KBM-7 (cell line): ENCODE data around the gene ART4.

Experiments
- DNase-seq: peaks from one replicate; pipeline ENCODE4 v3.0.0-alpha.2; 2015
- in situ Hi-C: fragments of 300-500 bp; cut with MboI; formaldehyde crosslinking; loops from 2 replicates; pipeline ENCODE4 v1.14.3; 2020; ENCODE audit warnings: low sequenced_read_pairs, low pct_unique_long_range_greater_than_20kb, mixed read lengths

The ART4 gene, protein sequence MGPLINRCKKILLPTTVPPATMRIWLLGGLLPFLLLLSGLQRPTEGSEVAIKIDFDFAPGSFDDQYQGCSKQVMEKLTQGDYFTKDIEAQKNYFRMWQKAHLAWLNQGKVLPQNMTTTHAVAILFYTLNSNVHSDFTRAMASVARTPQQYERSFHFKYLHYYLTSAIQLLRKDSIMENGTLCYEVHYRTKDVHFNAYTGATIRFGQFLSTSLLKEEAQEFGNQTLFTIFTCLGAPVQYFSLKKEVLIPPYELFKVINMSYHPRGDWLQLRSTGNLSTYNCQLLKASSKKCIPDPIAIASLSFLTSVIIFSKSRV

DNA sequence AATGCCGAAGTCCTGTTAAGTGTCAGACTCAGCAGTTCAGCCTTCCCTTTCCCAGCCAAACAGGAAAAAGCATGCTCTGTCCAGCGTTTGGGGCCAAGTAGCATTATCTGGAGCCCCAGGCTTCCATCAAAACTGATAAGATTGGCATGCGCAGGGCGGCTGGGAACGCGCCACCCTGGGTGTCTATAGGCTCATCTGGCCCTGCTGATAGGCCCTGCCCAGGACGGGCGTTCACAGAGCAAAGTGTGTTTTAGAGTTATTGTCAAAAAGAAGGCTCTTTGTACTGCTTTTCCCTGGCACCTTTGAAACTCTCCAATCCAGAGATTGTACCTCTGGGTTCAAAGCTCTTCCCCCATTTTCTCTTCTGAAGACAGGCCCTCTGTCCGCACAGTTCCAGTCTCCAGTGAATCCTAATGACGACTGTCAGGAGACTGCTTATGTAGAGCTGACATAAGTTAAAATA lies at the start of gene ART4:
TSS of gene ART4 (minus strand) at position 102 of the 463 bp plus-strand sequence. CDS start 413 bp downstream, outside the sequence.
- in situ Hi-C loops, result no loop called here

DNA sequence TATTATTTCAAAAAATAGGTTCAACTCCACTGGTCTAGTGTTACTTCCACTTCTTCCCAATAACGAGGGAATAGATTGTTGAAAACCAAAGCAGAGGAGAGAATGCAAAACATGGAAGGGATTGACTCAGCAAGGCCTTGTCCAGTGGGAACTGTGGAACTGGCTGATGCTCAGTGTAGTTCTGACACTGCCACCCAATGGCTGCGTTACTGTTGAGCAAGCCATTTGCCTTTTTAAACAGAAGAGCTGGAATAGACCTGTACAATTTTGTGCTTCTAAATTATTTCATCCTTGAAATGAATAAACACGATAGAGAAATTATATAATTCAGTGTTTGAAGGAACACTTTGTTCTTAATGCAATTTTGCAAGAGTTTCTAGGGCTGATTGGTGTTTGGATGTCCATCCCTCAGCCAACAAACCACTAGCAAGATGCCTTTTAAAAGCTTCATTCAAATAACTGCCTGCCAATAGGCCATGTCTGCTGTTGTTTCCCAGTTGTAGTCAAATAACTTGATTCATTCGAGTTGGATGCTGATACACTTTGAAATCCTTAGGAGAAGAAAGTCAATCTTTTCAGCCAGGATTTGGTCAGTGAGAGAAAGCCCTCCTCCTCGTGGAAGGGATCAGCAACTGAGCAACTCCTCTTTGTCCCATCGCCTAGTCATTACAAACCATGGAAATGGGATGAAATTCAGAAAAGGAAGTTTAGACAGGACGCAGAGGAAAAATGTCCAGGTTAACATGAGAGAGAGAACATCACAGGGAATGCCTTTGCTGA lies 49.6 kb upstream of the ART4 start:
- DNase-seq, result no peak
- in situ Hi-C loops, result no loop called here

More for the DNA sequence above, at the start of gene ART4:
- DNase-seq, result no peak

DNA sequence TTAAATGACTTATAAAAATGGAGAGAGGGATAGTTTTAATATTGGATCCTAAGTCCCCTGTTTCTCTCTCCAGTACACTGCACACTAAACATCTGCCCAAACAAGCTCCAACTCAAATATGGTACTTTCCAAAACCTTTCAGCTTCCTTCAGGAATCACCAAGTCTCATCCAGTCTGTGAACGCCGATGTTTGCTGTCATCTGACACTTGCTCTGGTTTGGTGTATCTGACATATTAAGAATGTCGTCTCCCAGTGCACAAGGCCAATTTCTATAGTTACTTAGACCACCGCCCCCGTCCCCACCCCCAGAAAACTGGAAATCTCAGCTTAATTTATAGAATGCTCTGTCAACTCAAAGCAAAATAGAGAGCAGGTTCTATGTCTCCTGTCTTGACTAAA lies 47.4 kb upstream of the ART4 start:
- in situ Hi-C loops, result no loop called here

DNA sequence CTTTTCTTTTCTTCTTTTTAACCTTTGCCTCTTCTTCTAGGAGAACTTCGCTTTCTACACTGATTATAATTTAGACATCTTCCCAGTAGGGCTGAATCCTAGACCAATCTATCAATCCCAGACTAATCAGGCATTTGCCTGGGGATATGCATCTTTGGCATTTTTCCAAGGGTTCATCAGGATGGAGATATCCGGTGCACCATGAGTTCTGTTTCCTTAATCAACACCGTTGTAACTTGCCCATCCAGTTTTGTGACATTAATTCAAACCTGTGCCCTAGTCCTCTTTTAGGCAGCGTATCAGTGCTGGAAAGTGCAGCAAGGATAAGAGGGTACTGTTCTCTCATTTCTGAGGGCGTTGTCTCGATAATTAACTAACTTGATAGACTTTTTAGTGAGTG lies 42.9 kb upstream of the ART4 start:
- in situ Hi-C loops, result no loop called here
- no peak for DNase-seq

More for the DNA sequence above, 47.4 kb upstream of the ART4 start:
- DNase-seq, result no peak

DNA sequence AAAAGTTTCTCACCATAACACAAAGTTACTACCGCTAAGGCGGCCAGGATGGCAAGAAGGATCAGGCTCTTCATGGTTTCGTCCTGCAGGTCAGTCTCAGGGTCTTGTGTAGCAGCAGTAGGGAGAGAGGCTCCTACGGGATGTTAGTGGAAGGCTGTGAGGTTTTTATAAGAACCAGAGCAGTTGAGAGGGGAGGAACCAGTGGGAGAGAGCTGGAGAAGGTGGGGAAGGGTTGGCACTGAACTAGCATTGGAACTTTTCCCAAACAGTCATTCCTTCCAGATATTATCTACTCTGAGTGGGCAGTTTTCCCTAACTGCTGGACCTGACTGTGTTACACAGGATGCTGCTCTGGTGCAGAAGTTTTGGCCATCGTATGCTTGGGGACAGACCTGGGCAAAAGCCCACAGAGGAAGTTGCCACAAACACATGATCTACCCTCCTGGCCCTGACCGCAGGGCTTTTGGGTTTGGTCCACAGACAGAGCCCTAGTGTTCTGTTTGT lies 42.4 kb upstream of the ART4 start, which contains the start of gene MGP:
TSS of gene MGP (minus strand) at position 137 of the 504 bp plus-strand sequence. CDS start at position 74, 63 bp downstream.
- in situ Hi-C loops, result no loop called here
- DNase-seq, result no peak

DNA sequence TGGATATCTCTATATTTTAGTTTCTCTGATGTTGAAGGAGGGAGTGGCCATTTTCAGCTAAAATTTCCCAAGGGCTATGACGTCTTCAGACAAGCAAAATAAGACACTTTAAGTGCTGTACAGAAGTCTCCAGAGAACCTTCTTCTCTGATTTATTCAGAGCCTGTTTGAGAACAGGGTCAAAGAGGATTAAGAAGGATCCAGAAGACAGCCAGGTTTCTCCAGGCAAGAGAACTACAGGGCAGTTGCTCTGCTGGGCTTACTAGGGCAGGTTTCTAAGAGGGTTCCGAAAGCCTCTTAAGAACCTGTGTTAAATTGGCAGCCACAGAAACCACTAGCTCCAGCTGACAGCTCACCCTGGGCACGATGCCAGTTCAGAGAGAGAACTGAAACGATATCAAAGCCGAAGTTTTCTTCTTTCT lies 41.1 kb upstream of the ART4 start:
- peak; percentile 86 for DNase-seq
- in situ Hi-C loops, result no loop called here

DNA sequence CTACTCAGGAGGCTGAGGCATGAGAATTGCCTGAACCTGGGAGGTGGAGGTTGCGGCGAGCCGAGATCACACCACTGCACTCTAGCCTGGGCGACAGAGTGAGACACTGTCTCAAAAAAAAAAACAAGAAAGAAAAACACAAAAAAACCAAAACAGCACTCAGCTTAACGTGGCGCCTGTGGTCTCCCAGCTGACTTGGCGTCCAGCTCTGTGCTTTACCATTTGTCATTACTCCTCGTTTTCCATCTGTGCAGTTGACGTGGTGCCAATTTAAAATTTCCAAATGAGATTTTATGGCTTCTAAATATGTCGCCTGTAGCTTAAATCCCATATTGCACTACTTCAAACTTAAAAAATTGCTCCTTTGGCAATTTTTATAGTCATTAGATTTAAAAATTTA lies 40.4 kb upstream of the ART4 start:
- in situ Hi-C loops, result no loop called here
- no peak for DNase-seq

DNA sequence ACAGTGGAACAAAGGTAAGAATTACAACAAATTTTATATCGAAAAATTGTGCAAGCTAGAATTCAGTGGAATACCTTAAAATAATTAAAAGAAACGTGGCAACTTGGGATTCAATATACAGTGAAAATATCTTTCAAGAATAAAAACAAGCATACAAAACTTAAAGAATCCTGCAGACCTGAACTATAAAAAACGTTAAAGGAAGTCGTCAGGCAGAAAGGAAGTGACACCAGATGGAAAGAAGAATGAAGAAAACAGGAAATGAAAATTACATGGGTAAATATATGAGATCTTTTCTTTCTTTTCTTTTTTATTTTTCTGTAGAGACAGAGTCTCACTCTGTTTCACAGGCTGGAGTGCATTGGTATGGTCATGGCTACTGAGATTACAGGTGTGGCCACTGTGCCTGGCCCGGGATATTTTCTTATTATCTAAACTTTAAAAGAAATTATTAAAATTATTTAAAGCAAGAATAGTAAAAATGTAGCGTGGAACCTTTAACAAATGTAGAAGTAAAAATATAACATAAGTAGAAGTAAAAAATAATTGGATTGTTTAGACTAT lies 37.6 kb upstream of the ART4 start:
- no peak for DNase-seq
- in situ Hi-C loops, result no loop called here

DNA sequence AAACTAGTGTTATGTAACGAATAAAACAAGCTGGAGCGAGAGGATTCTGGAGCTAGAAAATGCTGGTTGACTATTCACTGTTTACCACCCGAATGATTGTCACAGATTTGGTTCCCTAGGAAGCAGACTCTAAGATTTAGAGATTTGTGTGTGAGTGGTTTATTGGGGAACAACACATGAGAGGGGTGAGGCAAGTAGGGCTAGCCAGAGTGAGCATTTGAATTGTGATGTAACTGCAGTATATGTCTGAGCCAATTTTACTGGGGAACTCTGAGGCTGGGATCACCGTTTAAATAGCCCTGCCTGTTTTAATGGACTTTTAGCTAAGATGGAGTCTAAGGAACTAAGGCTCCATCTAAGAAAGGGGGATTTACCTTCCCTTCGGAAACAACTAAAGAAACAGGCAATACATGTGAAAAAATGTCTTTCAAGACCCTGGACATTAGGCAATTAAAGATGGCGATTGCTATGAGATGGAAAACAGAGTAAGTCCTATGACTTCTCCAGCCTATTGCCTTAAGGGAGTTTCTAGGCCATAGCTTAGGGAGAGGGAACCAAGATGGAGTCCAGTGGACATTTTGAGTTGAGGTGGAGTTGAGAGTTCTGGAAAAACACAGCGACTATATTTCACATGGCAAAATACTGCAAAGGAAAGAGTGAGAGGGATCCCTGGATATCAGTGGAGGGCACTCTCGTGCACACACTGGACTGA lies 36.1 kb upstream of the ART4 start:
- DNase-seq, result no peak
- in situ Hi-C loops, result no loop called here

DNA sequence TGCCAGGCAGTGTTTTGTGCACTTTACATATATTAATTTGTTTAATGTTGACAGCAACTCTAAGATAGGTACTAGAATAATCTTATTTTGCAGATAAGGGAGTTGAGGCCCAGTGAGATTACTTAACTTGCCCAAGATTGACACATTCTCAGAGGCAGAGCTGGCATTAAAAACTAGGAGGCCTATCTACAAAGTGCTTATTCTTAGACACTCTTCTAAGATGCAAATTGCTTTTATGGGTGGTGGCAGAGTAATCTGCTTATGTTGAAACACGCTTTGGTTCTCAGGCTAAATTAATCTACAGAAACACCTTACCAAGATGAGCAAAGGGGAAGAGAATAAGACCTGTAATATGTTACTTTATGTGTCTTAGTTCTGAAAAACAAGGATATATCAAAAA lies 35.2 kb upstream of the ART4 start:
- no peak for DNase-seq
- in situ Hi-C loops, result no loop called here

DNA sequence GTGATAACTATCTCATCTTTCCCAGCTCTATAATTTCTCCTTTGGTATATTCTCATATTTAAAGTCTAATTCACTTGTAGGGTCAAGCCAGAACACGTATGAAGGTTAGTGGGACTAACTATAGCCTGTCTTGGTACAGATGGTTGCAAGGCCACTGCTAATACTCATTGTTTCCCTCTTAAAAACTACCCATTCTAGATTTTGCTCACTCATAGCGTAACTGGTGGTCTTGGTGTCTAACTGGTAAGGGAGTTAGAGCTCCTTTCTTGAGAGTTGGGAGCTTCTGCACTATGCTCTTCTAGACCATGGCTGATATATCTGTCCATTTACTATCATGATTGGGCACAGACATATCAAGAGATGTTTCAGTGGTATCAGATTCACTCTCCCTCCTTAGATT lies 33.5 kb upstream of the ART4 start:
- in situ Hi-C loops, result no loop called here
- DNase-seq, result no peak

DNA sequence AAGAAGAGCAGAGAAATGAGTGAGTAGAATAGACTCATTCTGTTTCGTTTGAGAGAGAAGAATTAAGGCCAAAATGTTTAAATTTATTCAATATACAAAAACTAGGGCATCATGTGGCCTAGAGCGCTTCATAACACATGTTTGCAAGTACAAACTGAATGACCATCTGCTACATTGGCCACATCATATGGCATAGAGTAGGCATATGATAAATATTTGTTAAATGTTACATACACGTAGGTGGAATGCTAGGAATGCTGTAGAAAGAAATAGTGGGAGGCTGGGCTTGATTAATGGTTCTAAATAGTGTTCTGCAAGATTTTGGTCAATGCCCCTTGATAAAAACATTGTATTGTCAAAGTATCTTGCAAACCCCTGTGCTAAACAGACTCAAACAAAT lies 31.6 kb upstream of the ART4 start:
- no peak for DNase-seq
- in situ Hi-C loops, result no loop called here

DNA sequence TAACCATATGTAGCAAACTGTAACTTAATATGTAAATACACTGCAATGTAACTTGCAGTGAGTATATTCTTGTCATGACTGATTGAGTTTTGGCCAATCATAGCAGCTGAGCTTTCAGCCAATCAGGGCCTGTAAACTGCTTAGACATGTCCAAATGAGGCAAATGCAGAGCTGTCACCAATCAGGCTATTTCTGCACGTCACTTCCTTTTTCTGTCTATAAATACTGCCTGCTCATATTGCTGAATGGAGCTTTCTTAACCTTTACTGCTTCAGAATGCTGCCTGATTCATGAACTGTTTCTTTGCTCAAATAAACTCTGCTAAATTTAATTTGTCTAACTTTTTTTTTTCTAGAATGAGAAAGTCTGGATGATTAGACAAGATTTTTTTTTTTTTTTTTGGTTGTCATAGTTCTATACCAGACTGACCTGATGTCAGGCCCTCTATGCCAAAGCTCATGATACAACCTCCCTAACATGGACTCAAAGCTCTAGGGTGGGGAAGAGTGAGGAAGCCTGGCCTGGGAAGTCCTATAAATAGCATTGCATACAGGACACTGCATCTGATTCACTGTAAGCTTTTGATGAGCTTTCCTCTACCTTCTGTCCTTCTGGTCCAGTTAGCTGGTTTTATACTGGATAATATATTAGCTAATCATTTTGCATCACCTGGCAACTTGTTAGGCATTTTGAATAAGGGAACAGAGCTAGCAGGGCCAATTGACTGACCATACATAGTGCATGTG lies 30.3 kb upstream of the ART4 start:
- in situ Hi-C loops, result no loop called here
- DNase-seq, result peak; percentile 66

DNA sequence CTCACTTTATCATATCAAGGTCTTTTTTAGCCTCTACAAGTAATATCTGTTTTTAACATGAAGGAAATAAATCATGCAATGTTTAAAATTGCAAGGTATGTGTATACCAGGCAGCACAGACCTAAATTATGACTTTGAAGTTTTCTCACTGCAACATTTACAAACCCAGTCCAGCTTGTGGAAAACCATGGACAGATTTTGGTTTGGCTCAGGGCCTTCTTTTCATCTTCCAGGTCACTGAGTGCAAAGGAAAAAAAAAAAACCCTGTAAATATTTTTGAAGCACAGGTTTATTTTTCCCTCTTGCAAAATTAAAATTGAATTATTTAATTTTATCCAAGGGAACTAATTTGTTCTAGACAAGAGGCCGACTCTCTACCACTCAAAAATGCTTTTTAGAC lies 28.6 kb upstream of the ART4 start:
- DNase-seq, result no peak
- in situ Hi-C loops, result no loop called here

DNA sequence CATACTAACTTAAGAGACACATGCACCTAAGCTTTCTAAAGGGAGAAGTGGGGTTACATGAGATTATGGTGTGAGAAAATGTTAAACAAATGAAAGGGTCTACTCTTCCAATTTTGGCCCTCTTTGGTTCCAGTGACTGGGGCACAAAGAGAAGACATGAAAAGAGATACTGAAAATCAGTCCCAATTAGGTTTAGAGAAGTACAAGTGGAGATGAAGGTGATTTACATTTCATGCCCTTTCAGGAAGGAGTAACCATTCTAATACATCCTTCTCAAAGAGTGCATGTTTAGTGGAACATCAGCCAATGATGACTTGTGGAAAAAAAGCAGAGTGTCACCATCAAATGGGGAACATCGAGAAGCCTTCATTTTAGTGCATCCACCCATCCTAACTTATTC lies 27.9 kb upstream of the ART4 start:
- in situ Hi-C loops, result no loop called here

DNA sequence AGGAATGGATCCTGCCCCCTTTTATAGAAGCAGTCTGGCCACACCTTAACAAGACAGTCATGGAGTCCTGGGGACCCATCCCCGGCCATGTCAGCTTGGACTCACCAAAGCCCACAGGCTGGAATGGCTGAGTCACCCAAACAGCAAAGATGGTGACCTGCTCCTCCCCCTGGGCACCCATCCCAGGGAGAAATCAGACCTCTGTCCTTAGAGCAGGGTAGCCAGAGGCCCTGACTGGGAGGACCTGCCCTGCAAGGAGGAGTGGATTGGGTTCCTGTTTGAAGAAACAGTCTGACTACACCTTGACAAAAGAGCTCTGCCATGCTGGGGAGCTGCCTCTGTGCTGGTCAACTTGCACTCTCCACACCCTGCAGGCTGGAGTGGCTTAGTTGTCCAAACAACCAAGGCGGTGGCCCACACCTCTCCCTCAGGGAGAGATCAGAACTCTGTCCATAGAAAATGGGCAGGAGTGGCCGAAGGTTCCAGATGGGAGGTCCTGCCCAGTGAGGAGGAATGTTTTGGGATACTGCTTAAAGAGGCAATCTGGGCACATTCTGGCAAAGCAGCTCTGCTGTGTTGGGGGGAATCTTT lies 25.7 kb upstream of the ART4 start:
- no peak for DNase-seq
- in situ Hi-C loops, result no loop called here

More for the DNA sequence above, 27.9 kb upstream of the ART4 start:
- DNase-seq, result no peak

DNA sequence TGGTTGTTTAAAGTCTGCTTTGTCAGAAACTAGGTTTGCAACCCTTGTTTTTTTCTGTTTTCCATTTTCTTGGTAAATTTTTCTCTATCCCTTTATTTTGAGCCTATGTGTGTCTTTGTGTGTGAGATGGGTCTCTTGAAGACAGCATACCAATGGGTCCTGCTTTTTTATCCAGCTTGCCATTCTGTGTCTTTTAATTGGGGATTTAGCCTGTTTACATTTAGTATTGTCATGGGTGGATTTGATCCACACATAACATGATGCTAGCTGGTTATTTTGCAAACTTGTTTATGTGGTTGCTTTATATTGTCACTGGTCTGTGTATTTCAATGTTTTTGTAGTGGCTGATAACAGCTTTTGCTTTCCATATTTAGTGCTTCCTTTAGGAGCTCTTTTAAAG lies 17.2 kb upstream of the ART4 start:
- in situ Hi-C loops, result no loop called here
- DNase-seq, result no peak

DNA sequence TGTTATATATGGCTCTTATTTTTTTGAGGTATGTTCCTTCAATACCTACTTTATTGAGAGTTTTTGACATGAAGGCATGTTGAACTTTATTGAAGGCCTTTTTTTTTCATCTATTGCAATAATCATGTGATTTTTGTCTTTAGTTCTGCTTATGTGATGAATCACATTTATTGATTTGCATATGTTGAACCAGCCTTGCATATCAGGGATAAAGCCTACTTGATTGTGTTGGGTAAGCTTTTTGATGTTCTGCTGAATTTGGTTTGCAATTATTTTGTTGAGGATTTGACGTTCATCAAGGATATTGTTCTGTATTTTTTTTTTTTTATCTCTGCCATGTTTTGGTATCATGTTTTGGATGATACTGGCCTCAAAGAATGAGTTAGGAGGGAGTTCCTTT lies 15.2 kb upstream of the ART4 start:
- in situ Hi-C loops, result no loop called here
- DNase-seq, result no peak
